ENCODE measurements around the gene MARK1.

DNA sequence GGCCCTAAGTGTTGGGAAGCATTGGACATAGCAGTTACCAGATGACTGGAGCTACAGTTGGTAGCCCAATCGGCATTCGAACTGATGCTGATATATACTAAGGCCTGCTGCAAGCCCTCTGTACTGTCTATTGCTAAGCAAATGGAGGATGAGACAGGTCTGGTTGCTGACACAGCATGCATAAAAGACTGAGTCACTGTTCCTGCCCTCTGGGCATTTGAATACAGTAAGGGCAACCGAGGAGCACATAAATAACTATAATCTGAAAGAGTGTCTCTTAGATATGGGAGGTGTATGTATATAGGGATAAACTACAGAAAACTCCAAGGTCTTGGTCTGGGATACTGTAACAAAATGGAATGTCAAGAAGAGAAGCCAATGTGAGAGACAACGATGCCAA is 16.8 kb upstream of the MARK1 start:
- TF ChIP-seq CTCF (conservative IDR thresholded peaks at IDR 0.05; ENCODE audit: low read depth, low read length) (no peak), CEBPB (IDR thresholded peaks at IDR 0.05; ENCODE audit: low read depth, low read length) (no peak), POLR2A (IDR thresholded peaks at IDR 0.05; ENCODE audit: low read depth, low read length) (no peak), BHLHE40 (IDR thresholded peaks at IDR 0.05; ENCODE audit: low read depth, low read length) (no peak), RFX5 (IDR thresholded peaks at IDR 0.05; ENCODE audit: low read depth, low read length) (no peak), CHD1 (IDR thresholded peaks at IDR 0.05; ENCODE audit: low read depth, low read length) (no peak)
